HFFc6 (cell line): ENCODE data around the gene KIFAP3. TPM values are rescaled to one million over a fixed set of nuclear protein-coding genes. Genes with fewer than 3 reads are reported as not detected.

Experiments
- DNase-seq: peaks from one replicate; pipeline ENCODE4 v3.0.0-alpha.2; 2018
- H3K27ac Mint-ChIP-seq: 2 replicates; pipeline ENCODE4 v1.8.0; 2020; ENCODE audit warnings: mild to moderate bottlenecking, mixed read lengths
- H3K27me3 Mint-ChIP-seq: 2 replicates; pipeline ENCODE4 v1.8.0; 2021; ENCODE audit warnings: mild to moderate bottlenecking, moderate library complexity, mixed read lengths; ENCODE audit not compliant: insufficient read depth
- H3K36me3 Mint-ChIP-seq: 2 replicates; pipeline ENCODE4 v1.8.0; 2021; ENCODE audit warnings: low read depth, mixed read lengths
- H3K4me1 Mint-ChIP-seq: 2 replicates; pipeline ENCODE4 v1.8.0; 2020; ENCODE audit warnings: low read depth, mixed read lengths
- H3K4me3 Mint-ChIP-seq: 2 replicates; pipeline ENCODE4 v1.8.0; 2020; ENCODE audit warnings: mild to moderate bottlenecking, moderate library complexity, mixed read lengths
- H3K9me3 Mint-ChIP-seq: 2 replicates; pipeline ENCODE4 v1.8.0; 2020; ENCODE audit warnings: mild to moderate bottlenecking, mixed read lengths
- CTCF ChIP-seq: fragments of 200-600 bp; sonication (generic); IDR thresholded peaks from 2 replicates; pipeline ENCODE4 v1.5.0; 2021; ENCODE audit warnings: antibody characterized with exemption, mild to moderate bottlenecking
- total RNA-seq, 6 experiments: library from RNA; stranded (reverse); fragmentation: NEBNext Ultra II Directional; extraction: Animal tissue kit (Norgen Biotek cat#: 25700); gene quantifications; 2 replicates in 1 of 6; 3 replicates in 5 of 6; pipeline ENCODE4 v1.2.3, GENCODE V29; 2021

Gene KIFAP3
- total RNA-seq, 6 experiments from 2014 or later, result 21.4 to 26.1 (median 23.4) TPM

- no peak overlapping the region for H3K4me3 Mint-ChIP-seq
- H3K36me3 Mint-ChIP-seq, result no peaks in the 10 kb centered on the region
- H3K27ac Mint-ChIP-seq, result no peak overlapping the region
- no peaks in the 10 kb centered on the region for H3K4me1 Mint-ChIP-seq
- H3K9me3 Mint-ChIP-seq, result no peaks in the 10 kb centered on the region
- H3K27me3 Mint-ChIP-seq, result peaks cover 14% of the 10 kb centered on the region
- no peak for DNase-seq
- no peak for TF ChIP-seq CTCF
These were observed 173.9 kb downstream of the KIFAP3 start for GRCh38 chr1:169900571-169900970.

- H3K4me3 Mint-ChIP-seq, result no peak overlapping the region
- peaks cover 2% of the 10 kb centered on the region for H3K4me1 Mint-ChIP-seq
- no peak overlapping the region for H3K27ac Mint-ChIP-seq
- peaks cover 14% of the 10 kb centered on the region for H3K27me3 Mint-ChIP-seq
- no peak for TF ChIP-seq CTCF
- no peak for DNase-seq
- H3K36me3 Mint-ChIP-seq, result no peaks in the 10 kb centered on the region
- no peaks in the 10 kb centered on the region for H3K9me3 Mint-ChIP-seq
These were observed 174.8 kb downstream of the KIFAP3 start for GRCh38 chr1:169899519-169900217.

GRCh38 chr1:169896013-169896412 is 178.5 kb downstream of the KIFAP3 start:
- no peak overlapping the region for H3K4me3 Mint-ChIP-seq

GRCh38 chr1:169894424-169895145 is 179.9 kb downstream of the KIFAP3 start:
- Mint-ChIP-seq H3K27me3 (peaks cover 10% of the 10 kb centered on the region), H3K9me3 (no peaks in the 10 kb centered on the region), H3K4me1 (peaks cover 33% of the 10 kb centered on the region), H3K36me3 (no peaks in the 10 kb centered on the region), H3K27ac (peak overlapping the region; percentile 99), H3K4me3 (peak overlapping the region; percentile 87)
- DNase-seq, result no peak
- TF ChIP-seq CTCF, result no peak

More at GRCh38 chr1:169896013-169896412, 178.5 kb downstream of the KIFAP3 start:
- TF ChIP-seq CTCF, result no peak
- H3K27ac Mint-ChIP-seq, result no peak overlapping the region
- no peaks in the 10 kb centered on the region for H3K36me3 Mint-ChIP-seq
- H3K9me3 Mint-ChIP-seq, result no peaks in the 10 kb centered on the region
- H3K27me3 Mint-ChIP-seq, result peaks cover 10% of the 10 kb centered on the region
- no peak for DNase-seq
- H3K4me1 Mint-ChIP-seq, result peaks cover 26% of the 10 kb centered on the region

- H3K27me3 Mint-ChIP-seq, result peaks cover 10% of the 10 kb centered on the region
- peaks cover 33% of the 10 kb centered on the region for H3K4me1 Mint-ChIP-seq
- peak within 1 kb of the TSS; percentile 87 for H3K4me3 Mint-ChIP-seq
- no peak for TF ChIP-seq CTCF
- DNase-seq, result peak; percentile 96
- H3K36me3 Mint-ChIP-seq, result no peaks in the 10 kb centered on the region
- peak within 1 kb of the TSS; percentile 99 for H3K27ac Mint-ChIP-seq
- H3K9me3 Mint-ChIP-seq, result no peaks in the 10 kb centered on the region
These were observed 180.7 kb downstream of the KIFAP3 start, which contains the start of gene SCYL3 for GRCh38 chr1:169893645-169894423. Gene SCYL3 (minus strand): TSS chr1:169893896. CDS start chr1:169888840, 5,056 bp downstream.
